Measurements from ENCODE around the gene PWP1.

The PWP1 gene

DNA sequence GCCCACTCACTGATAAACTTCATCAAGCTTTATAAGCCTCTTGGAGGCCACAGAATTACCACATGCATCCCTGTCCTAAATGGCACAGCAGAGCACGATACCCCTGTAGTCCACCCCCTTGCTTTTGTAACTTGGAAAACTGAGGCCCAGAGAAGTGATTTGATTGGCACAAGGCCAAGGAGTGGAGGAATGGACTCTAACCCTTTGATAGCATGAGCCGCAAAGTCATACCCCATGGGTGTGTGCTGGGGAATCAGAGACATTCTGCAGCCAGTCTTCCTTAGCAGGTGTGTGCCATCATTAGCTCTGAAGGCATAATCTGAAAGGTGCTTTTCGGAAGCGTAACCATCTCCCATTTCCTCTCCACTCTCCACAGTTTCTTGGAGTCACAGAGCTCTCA, 28.5 kb upstream of the PWP1 start:
- H3K4me3 ChIP-seq (ENCODE audit: low read length), result no peak overlapping the region
- no peak for DNase-seq (ENCODE audit: low read depth)
- TF ChIP-seq, protein P1, sequence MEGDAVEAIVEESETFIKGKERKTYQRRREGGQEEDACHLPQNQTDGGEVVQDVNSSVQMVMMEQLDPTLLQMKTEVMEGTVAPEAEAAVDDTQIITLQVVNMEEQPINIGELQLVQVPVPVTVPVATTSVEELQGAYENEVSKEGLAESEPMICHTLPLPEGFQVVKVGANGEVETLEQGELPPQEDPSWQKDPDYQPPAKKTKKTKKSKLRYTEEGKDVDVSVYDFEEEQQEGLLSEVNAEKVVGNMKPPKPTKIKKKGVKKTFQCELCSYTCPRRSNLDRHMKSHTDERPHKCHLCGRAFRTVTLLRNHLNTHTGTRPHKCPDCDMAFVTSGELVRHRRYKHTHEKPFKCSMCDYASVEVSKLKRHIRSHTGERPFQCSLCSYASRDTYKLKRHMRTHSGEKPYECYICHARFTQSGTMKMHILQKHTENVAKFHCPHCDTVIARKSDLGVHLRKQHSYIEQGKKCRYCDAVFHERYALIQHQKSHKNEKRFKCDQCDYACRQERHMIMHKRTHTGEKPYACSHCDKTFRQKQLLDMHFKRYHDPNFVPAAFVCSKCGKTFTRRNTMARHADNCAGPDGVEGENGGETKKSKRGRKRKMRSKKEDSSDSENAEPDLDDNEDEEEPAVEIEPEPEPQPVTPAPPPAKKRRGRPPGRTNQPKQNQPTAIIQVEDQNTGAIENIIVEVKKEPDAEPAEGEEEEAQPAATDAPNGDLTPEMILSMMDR (conservative IDR thresholded peaks at IDR 0.05; ENCODE audit: low read length), result no peak

DNA sequence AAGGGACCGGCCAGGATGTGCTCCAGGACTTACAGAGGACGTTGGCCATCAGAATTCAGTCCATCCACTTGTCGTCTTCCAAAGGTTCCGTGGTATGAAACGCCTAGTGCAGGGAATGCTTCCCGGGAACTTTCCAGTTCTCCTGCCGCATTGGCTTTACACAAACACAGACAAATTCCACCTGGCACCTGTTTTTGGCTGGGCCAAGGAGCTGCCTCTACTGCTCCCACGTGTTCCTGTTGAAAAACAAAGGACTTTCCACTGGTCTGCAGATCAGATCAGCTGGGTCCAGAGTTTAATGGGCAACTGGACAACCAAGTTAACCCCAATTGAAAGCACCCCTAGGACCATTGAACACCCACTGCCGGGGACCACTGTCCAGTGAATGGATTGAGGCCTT, 28.0 kb upstream of the PWP1 start:
- DNase-seq (ENCODE audit: low read depth), result no peak
- H3K4me3 ChIP-seq (ENCODE audit: low read length), result no peak overlapping the region
- TF ChIP-seq, protein P1 (conservative IDR thresholded peaks at IDR 0.05; ENCODE audit: low read length), result no peak

GRCh38 chr12:107660235-107660634, 25.4 kb upstream of the PWP1 start:
- no peak for DNase-seq (ENCODE audit: low read depth)
- TF ChIP-seq, protein P1 (conservative IDR thresholded peaks at IDR 0.05; ENCODE audit: low read length), result no peak
- no peak overlapping the region for H3K4me3 ChIP-seq (ENCODE audit: low read length)

GRCh38 chr12:107660861-107661415, 24.7 kb upstream of the PWP1 start:
- no peak for DNase-seq (ENCODE audit: low read depth)
- H3K4me3 ChIP-seq (ENCODE audit: low read length), result no peak overlapping the region

GRCh38 chr12:107661830-107662229, 23.8 kb upstream of the PWP1 start:
- H3K4me3 ChIP-seq (ENCODE audit: low read length), result no peak overlapping the region
- TF ChIP-seq, protein P1 (conservative IDR thresholded peaks at IDR 0.05; ENCODE audit: low read length), result no peak
- DNase-seq (ENCODE audit: low read depth), result no peak

More at GRCh38 chr12:107660861-107661415, 24.7 kb upstream of the PWP1 start:
- TF ChIP-seq, protein P1 (conservative IDR thresholded peaks at IDR 0.05; ENCODE audit: low read length), result no peak

DNA sequence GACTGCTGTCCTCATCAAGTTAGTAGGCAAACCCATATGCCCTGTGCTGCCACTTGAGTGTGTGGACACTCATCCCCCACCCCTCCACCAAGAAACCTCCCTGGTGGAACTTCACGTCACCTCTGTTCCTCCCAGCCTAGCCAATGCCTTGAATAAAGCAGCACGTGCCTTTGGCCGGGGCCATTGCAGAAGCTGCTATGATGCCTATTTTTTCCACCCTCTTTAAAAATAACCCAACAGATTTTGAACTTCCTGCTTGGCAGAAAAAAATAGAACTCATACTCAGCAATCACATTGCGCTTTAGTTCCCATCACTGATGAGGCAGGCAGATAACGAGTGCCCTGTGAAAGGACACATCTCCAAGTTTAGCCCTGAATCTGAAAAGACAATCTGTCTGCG, 23.1 kb upstream of the PWP1 start:
- no peak for DNase-seq (ENCODE audit: low read depth)
- TF ChIP-seq, protein P1 (conservative IDR thresholded peaks at IDR 0.05; ENCODE audit: low read length), result no peak
- H3K4me3 ChIP-seq (ENCODE audit: low read length), result no peak overlapping the region

DNA sequence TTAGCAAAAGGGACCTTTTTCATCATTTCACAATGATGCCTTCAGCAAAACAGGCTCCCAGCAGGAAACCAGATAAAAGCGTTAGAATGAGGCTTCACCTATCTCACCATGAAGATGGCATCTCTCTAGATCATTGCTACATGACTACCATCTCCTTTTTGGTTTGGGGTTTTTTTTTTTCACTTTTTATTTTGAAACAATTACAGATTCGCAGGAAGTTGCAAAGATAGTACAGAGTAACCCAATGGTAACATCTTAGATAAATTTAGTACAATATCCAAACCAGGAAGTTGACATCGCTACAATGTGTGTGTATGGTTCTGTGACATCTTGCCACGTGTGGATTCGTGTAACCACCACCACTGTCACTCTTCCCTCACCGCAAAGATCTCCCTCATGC, 22.3 kb upstream of the PWP1 start:
- TF ChIP-seq, protein P1 (conservative IDR thresholded peaks at IDR 0.05; ENCODE audit: low read length), result no peak
- DNase-seq (ENCODE audit: low read depth), result no peak
- H3K4me3 ChIP-seq (ENCODE audit: low read length), result no peak overlapping the region

Data from AG10803 (cell line).